GM13976 (cell line): ENCODE measurements around the gene ITPR1.

Experiments used
- DNase-seq: peaks from one replicate; pipeline ENCODE4 v3.0.0; 2012; ENCODE audit warnings: low spot score
- CTCF ChIP-seq: IDR thresholded peaks from 2 replicates; pipeline ENCODE4 v1.5.1; 2012; ENCODE audit warnings: borderline replicate concordance, mild to moderate bottlenecking; ENCODE audit not compliant: insufficient read depth; ENCODE audit errors: extremely low read depth, missing control alignments, control extremely low read depth
- in situ Hi-C: fragments of 300-500 bp; cut with MboI; formaldehyde crosslinking; loops from one replicate; pipeline ENCODE4 v1.12.0; 2022; ENCODE audit warnings: low sequenced_read_pairs, mixed read lengths, inconsistent platforms; ENCODE audit not compliant: unreplicated experiment

ITPR1 gene

GRCh38 chr3:4688411-4688810, 195.3 kb downstream of the ITPR1 start:
- DNase-seq = no peak
- no peak for TF ChIP-seq CTCF
- in situ Hi-C loops = no loop called here

- TF ChIP-seq CTCF = no peak
- no peak for DNase-seq
- in situ Hi-C loops = no loop called here
These were observed 195.9 kb downstream of the ITPR1 start for GRCh38 chr3:4689021-4689420.

GRCh38 chr3:4690277-4690676, 197.1 kb downstream of the ITPR1 start:
- no peak for DNase-seq
- in situ Hi-C loops = no loop called here
- no peak for TF ChIP-seq CTCF

GRCh38 chr3:4693620-4694019, 200.5 kb downstream of the ITPR1 start:
- peak; percentile 58 for DNase-seq
- in situ Hi-C loops = no loop called here
- no peak for TF ChIP-seq CTCF

GRCh38 chr3:4695846-4696245, 202.7 kb downstream of the ITPR1 start:
- TF ChIP-seq CTCF = no peak
- DNase-seq = no peak

GRCh38 chr3:4696266-4696665, 203.1 kb downstream of the ITPR1 start:
- in situ Hi-C loops = no loop called here
- TF ChIP-seq CTCF = no peak
- no peak for DNase-seq

More at GRCh38 chr3:4695846-4696245, 202.7 kb downstream of the ITPR1 start:
- in situ Hi-C loops = no loop called here
